GM21619 (cell line): Measurements from ENCODE around the gene MAP6.

Experiments
- ATAC-seq: cut with Tn5 transposase; IDR thresholded peaks from one replicate; pipeline ENCODE4 v1.9.1; 2021; ENCODE audit not compliant: unreplicated experiment

MAP6 gene

DNA sequence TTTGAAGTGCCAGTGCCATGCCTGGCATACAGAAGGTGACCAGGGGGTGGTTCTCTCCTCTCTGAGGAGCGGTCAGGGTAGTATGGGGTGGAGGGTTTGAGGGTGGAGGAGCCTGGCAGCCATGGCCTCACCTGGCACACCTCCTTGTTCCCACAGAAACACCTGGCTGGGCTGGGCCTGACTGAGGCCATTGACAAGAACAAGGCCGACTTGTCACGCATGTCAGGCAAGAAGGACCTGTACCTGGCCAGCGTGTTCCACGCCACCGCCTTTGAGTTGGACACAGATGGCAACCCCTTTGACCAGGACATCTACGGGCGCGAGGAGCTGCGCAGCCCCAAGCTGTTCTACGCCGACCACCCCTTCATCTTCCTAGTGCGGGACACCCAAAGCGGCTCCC, 97.2 kb downstream of the MAP6 start:
- ATAC-seq, result no peak

DNA sequence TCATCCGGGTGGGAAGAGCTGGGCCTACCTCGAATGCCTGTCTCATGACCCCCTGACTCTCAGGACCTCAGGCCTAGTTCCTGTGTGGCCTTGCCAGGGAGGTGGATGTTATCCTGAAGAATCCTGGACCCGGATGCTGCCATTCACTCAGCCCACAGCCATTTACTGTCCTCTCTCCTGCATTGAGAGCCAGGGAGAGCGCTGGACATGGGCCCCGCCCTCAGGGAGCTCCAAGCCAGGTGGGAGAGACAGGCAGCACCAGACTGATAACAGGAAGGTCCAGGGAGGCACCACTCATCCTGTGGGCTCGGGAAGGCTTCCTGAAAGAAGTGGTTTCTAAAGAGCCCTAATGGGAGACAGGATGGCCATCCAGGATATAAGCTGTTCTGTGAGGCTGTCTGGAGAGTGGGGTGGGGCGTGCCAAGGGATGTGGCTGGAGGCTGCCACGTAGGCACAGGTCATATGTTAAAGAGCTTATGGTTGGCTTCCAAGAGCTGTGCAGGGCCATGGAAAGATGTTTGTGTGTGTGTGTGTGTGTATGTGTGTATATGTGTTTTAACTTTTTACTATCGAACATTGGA, 98.2 kb downstream of the MAP6 start:
- no peak for ATAC-seq

DNA sequence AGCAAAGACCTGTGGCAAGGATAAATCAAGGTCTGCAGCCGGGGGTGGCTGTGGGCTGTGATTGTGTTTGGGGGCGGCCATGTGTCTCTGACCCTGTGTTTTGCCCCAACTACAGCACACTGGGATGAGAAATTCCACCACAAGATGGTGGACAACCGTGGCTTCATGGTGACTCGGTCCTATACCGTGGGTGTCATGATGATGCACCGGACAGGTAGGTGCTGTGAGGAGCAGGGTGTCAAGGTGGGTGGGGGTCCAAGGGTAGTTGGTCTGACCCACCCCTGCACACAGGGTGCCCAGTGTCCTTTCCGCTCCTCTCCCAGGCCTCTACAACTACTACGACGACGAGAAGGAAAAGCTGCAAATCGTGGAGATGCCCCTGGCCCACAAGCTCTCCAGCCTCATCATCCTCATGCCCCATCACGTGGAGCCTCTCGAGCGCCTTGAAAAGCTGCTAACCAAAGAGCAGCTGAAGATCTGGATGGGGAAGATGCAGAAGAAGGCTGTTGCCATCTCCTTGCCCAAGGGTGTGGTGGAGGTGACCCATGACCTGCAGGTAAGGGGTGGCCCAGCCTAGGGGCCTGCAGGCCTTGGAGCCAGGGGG, 100.1 kb downstream of the MAP6 start:
- no peak for ATAC-seq

DNA sequence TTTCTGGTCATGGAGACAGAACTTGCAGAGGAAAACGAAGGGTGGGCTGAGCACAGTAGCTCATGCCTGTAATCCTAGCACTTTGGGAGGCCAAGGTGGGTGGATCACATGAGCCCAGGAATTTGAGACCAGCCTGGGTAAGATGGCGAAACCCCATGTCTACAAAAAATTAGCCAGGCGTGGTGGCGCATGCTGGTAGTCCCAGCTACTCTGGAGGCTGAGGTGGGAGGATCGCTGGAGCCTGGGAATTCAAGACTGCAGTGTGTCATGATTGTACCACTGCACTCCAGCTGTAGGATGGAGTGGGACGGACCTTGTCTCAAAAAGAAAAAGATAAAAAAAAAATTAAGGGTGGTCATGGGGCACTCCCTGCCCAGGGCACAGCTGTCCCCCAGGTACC, 100.9 kb downstream of the MAP6 start:
- ATAC-seq, result no peak

DNA sequence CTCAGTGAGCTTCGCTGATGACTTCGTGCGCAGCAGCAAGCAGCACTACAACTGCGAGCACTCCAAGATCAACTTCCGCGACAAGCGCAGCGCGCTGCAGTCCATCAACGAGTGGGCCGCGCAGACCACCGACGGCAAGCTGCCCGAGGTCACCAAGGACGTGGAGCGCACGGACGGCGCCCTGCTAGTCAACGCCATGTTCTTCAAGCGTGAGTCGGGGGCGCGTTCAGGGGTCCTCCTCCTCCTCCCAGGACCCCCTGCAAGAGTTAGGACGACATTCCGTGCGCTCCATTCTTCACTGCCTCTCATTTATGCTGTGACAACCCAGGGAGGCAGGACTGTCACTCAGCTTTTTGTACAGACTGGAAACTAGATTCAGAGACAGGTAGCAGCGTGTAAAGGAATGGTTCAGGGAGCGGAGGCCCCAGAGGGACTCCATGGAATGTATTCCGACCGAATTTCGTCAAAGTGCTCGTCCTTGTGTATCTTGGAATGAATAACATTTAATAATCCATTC, 102.0 kb downstream of the MAP6 start:
- ATAC-seq, result no peak

DNA sequence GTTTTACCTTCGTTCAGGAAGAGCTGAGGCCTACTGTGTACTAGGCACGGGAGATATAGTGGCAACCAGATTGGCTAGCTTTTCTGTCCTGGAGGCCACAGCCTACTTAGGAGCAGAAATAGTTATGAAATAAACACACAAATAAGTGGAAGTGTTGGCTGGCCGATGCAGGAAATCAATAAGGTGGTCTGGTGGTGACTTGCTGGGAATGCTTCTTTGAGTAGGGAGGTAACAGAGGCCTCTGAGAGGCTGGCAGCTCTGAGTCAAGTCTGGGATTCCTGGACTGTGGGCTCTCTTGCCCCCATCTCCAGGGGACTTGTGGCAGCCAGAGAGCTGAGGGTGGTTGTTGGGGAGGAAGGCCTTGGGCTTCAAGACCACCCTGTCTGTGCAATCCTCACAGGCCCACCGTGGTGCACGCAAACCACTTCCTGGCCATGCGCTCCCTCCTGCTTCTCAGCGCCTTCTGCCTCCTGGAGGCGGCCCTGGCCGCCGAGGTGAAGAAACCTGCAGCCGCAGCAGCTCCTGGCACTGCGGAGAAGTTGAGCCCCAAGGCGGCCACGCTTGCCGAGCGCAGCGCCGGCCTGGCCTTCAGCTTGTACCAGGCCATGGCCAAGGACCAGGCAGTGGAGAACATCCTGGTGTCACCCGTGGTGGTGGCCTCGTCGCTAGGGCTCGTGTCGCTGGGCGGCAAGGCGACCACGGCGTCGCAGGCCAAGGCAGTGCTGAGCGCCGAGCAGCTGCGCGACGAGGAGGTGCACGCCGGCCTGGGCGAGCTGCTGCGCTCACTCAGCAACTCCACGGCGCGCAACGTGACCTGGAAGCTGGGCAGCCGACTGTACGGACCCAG, 102.7 kb downstream of the MAP6 start:
- ATAC-seq, result no peak

DNA sequence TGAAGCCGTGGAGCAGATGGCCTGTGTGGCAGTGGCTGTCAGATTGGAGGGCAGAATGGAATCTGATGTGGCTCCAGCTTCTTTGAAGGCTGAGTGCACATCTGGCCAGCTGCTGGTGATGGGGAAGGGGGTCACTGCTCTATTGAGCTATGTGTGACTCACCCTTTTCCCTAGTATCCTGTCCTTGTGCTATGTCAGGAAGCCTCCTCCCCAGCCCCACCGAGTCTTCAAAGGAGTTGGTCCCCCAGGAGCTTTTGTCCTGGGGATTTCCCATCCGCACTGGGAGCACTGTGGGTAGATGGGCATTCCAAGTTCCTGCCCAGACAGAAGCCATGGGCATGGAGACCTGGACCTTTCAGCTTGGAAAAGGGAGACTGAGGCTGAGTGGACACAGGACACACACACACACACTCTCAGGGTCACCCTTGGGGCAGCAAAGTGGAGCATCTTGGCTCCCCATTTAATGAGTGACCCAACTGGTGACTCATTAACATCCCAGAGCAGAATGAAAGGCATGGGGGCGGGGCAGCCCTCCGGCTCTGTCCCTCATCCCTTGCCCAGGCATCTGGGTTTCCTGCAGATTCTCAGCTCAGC, 103.5 kb downstream of the MAP6 start:
- ATAC-seq, result no peak

DNA sequence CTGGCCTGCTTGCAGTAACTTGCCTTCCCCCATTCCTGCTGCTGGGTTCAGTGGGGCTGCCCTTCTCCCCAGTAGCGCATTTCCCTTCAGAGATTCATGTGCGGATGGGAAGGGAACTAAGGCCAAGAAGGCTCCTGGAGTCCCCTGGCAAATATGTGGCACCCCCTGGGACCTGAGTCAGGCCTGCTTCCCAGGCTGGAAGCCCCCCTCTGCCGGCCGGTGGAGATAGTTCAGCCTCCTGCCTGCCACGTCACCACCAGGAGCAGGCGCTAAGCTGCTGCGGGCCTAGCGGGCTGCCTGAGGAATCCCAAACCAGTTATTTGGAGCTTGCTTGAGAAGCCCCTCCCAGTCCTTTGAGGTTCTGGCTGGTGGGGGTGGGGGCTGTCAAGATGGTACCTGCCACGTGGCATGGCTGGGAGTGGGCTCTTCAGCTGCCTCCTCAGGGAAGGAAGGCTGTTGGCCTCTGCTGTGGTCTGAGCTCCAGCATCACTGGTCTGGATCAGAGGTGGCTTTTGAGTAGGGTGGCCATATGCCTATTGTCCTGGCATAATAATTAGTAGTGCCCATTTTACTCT, 104.8 kb downstream of the MAP6 start:
- no peak for ATAC-seq

DNA sequence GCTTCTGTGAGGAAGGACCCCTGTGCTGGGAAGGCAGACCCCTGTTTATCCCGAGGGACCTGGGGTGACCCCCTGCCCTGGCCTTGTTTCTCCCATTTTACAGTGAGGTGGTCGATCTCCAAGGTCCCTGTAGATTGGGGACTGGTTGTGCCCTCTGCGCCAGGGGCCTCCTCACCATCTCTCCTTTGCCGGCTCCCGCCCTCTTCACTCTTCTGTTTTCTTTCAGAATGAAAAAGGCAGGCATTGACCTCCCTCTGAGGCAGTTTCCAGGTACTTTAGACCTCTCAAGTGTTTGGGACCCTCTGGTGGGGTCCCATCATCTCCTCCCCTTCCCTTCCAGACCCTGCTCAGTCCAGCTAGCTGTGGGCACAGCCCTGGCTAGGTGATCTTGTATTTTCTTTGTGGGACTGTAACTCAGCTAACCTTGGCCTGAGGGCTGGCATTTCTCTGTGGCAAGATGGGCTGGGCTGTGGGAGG, 105.3 kb downstream of the MAP6 start:
- ATAC-seq, result no peak

DNA sequence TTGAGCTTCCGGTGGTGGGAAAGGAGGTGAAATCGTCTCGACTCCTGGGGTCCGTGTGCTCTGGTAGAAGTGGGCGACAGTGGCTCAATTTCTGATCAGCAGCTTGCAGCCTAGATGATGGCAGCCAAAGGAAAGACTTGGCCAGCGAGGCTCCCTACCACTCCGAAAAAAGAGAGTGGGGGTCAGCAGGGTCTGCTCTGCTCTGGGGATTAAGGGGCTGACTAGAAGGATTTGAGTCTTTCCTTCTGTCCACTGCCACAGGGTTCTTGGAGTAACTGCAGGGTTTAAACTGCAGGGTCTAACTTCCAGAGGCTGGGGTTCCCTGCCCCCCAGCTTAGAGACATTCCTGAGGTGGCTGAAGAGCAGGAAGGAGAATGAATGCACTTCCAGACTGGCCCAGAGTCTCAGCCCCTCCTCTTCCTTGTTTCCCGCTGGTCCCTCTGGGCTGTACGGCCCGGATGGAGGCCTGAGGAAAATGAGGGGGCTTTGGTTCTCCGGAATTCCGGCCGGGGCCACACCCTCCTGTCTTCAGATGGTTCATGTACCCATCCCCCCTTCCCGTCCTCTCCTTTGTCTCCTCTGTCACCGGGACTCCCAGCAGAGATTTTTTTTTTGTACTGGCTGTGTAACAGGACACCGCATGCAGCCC, 105.9 kb downstream of the MAP6 start:
- no peak for ATAC-seq

DNA sequence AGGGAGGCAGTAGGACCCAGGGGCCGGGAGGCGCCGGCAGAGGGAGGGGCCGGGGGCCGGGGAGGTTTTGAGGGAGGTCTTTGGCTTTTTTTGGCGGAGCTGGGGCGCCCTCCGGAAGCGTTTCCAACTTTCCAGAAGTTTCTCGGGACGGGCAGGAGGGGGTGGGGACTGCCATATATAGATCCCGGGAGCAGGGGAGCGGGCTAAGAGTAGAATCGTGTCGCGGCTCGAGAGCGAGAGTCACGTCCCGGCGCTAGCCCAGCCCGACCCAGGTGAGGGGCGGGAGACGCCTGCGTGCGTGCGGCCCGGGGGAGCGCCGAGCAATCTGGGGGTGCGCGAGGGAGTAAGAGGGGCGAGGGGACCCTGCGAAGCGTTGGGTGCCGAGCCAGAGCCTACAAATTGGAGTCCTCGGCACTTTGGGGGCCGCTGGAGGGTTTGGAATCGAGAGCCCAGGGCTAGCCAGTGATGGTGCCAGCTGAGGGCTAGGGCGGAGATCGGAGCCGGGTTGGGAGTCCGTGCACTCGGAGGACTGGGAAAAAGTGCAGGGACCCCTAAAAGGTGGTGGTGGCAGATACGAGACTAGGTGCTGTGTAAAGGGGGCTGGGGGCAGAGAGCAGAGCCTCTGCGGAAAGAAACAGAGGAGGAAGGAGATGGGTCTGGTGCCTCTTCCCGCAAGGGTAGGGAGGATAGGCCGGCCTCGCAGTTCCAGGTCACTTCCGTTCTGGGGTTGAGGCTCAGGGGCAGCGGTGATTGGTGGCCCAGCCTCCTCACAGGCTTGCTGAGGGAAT, 106.6 kb downstream of the MAP6 start, which contains the start of gene SERPINH1:
TSS of gene SERPINH1 (plus strand) at position 206 of the 788 bp plus-strand sequence. CDS start 4,097 bp downstream, outside the sequence.
- ATAC-seq, result peak; percentile 69

DNA sequence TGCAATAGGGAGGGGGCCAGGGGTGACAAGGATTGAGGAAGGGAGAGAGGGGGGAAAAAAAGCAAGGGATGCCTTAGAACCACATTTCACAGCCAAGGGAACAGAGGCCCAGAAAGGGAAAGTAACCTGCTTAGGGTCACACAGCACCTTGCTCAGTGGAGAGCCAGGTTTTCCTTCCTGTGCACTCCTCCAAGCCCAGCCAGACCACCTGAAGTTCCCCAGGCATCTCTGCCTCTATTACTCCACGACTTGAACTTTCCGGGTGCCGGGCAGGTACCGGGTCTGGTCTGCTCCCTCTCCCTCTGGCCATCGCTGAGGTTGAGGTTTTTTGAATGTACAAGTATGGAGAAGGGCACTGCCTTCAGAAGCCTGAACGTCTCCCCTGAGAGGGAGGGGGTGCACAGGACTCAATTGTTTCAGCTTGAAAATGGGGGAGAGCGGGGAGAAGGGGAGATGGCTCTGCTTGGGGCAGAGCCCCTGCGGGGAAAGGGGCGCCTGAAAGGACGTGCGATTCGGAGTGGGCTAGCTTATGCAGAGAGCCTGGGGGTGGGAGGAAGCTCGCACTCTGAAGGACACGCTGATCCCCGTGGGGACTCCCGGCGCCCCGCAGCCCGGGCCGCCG, 107.3 kb downstream of the MAP6 start:
- no peak for ATAC-seq

DNA sequence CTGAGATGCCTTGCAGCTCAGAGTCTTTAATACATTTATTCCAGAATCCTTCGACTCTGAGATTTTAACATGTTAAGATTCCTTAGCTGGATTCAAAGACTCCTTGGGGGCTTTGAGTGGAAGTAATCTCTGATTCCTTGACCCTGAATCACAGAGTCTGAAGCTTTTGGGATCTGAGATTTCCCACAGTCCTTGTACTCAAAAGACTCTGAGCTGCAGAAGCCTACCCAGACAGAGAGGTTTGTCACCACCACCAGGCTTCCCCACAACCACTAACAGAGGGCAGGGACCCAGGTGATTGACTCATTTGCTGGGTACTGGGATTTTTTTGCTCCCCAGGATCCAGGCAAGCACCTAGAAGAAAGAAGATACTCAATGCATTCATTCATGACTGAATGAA, 108.2 kb downstream of the MAP6 start:
- no peak for ATAC-seq

DNA sequence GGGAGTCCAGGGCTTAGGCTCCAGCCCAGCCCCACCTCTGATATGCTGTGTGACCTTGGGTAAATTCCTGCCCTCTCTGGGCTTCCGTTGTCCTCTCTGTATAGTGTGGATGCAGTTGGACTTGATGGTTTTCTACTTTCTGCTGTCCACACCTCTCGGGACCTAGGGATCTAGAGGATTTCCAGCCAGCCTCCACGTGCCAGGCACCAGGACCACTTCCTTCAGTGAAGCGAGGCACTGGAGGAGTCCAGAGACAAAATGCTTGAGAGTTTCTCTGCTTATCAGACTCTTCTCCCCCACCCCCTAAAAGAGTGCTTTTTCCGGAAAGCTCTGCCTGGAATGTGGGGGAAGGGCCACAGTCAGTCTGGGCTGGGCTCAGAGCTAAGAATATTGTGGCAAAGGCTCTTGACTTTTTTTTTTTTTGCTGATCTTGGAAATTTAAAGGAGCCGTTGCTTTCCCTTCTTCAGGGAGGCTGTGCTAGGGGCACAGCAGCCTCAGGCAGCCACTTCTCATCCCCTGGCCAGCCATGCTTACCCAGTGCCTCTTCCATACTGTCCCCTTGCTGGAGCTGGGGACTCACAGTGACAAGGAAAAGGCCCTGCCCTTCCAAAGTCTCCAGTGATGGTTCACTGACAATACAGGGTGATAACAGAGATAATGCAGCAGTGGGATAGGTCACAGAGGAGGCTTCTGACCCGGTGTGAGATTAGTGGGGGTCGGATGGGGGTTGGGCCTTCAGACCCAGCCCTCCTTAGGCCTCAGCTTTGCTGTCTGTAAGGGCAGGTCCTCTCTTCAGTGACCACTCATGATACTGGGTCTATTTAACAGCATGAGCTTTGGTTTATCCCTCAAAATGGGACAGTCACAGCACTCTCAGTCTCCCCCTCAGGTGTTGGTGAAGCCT, 109.6 kb downstream of the MAP6 start:
- no peak for ATAC-seq

DNA sequence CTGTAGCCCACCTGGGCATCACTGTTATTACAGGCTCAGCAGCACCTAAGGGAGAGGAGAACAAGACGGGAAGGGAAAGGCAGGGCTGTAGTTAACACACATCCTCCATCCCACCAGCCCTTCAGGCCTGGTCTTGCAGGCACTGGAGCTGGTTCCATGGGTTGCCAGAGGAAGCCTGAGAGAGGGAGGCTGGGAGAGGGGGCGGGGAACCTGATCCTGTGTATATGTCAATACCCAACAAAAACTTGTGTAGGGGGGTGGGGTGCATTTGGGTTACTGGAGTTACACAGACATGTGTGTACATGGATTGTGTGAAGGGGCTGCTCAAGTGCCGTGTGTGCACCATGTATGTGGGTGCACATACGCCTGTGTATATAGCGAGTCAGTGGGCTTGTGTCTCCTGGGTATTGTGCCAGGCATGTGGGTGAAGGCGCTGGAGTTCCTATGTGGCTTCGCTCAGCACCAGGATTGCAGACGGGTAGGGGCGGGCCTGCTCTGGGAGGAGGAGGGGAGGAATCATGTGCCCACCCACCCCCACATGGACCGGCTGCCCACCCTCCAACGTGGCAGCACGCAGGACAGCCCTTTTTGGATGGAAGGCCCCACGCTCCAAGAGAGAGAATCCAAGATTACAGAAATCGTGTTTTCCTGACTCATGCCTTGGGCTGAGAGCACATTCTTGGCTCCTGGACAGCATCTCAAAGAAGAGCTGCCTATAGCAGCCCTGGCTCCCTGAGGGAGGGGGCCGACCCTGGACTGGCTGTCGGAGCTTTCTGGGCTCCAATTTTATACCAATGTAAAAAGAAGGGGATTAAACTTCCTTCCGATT, 111.0 kb downstream of the MAP6 start:
- no peak for ATAC-seq

DNA sequence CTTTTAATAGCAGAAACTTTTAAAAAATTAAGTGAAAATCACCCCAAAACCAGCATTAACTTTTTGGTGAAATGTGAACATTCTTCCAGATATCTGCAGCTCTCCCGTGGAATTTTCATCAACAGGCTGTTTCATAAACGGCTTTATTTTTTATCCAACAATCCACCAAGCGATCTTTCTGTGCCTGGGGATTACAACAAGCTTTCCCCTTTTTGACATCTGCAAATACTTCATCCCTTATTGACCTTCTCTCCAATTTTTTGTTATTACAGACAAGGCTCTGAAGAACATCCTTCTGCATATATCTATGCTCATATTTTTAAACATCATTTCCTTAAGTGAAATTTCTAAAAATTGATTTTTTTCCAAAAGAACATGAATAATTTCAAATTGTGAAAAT, 112.6 kb downstream of the MAP6 start:
- no peak for ATAC-seq

DNA sequence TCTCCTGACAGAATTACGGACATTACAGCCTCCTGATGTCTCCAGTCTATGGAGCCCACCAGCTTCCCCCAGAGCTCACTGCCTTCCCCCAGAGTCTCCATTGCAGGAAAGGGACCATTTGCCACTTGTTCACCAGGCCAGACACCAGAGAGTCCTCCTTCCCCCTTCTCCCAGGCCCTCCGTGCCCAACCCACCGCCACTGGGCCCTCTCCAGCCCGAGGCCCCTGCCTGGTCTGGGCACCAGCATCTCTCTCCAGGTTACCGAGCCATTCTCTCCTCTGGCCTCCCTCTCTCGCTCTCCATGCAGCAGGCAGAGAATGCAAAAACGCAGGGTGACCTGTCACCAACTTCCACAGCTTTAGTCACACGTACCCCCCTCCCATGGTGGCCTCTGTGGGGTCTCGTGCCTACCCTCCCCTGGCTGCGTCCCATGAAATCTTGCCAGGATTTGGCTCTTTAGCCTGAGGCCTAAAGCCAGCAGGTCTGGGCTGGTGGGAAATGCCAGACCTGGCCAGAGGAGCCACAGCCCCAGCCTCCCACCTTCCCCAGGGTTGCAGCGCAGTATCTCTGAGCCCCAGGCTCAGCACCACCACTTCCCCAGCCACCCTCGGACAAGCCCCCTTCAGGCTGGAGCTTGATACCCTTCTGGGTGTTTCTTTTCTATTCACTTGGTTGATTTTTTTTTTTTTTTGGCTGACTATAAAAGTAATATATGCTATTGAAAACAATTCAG, 113.6 kb downstream of the MAP6 start:
- no peak for ATAC-seq
